ENCODE data around the gene WDFY4.

DNA sequence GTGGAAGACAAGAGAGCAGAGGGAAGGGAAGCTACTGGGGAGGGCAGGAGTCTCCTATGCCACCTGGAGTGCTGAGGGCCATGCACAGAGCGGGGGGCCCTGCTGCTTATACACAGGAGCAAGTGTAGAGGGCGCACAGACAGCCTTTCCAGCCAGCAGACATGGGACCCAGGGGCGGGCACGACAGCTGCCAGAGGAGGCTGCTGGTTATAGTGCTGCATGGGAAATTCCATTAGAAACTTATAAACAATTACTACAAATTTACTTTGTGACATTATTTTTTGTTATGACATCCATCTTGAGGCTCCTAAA lies 90.5 kb downstream of the WDFY4 start:
- TF ChIP-seq POLR2AphosphoS5 (IDR thresholded peaks at IDR 0.05; ENCODE audit: low read depth, low read length), result no peak
- TF ChIP-seq TAF1 (IDR thresholded peaks at IDR 0.05; ENCODE audit: borderline replicate concordance, insufficient read depth, low read length), result no peak
- TF ChIP-seq REST (IDR thresholded peaks at IDR 0.05; ENCODE audit: insufficient read depth in 1 of 2, low read depth in 2 of 2, low read length in 2 of 2), result no peak
- TF ChIP-seq FOXP2 (optimal IDR thresholded peaks at IDR 0.05; ENCODE audit: borderline replicate concordance, extremely low read depth, extremely low read length, insufficient read depth), result no peak
- no peak for TF ChIP-seq SIN3A (IDR thresholded peaks at IDR 0.05; ENCODE audit: borderline replicate concordance, insufficient read depth, low read length)
